ENCODE results near the gene PRKCE. TPM values are rescaled to one million over a fixed set of nuclear protein-coding genes. Genes with fewer than 3 reads are reported as not detected.

The PRKCE gene
- total and polyA plus RNA-seq, 2 donors (not counting 3 experiments of a cell fraction or from before 2014, with no cell fraction given), result 27.9 to 33.9 TPM

- dilution Hi-C loops (cut with MboI; ENCODE audit: extremely low pct_ligation_motif_present, low sequenced_read_pairs) (no loop called here), intact Hi-C loops (cut with micrococcal nuclease) (no loop called here)
- Histone ChIP-seq H3K9me3 (replicated peaks; ENCODE audit: control insufficient read depth, insufficient read depth, low read length) (no peaks in the 10 kb centered on the region), H3K9me1 (replicated peaks; ENCODE audit: control insufficient read depth, extremely low read depth, insufficient read depth, low read length) (no peaks in the 10 kb centered on the region), H3K27me3 (ENCODE audit: control insufficient read depth in 2 of 2, insufficient read depth in 2 of 2, low read length in 2 of 2) (no peaks in the 10 kb centered on the region), H4K20me1 (replicated peaks; ENCODE audit: control insufficient read depth, extremely low read depth, insufficient read depth, low read length) (no peaks in the 10 kb centered on the region), H2AFZ (ENCODE audit: low read depth, low read length) (no peak overlapping the region), H3K4me2 (ENCODE audit: insufficient read depth, low read length) (no peak overlapping the region), H3K4me3 (replicated peaks in 1 of 3; ENCODE audit: insufficient read depth in 1 of 3, low read depth in 1 of 3, low read length in 3 of 3) (no peak overlapping the region), H3K27ac (ENCODE audit: insufficient read depth, low read depth, low read length) (no peak overlapping the region), H3K36me3 (ENCODE audit: control insufficient read depth in 2 of 2, extremely low read depth in 1 of 2, insufficient read depth in 2 of 2, low read length in 2 of 2) (no peaks in the 10 kb centered on the region), H3K79me2 (ENCODE audit: control insufficient read depth, insufficient read depth, low read length) (no peaks in the 10 kb centered on the region), H3K4me1 (ENCODE audit: control insufficient read depth, extremely low read depth, insufficient read depth, low read length) (peaks cover 23% of the 10 kb centered on the region), H3K9ac (replicated peaks; ENCODE audit: extremely low read depth, insufficient read depth, low read length) (no peak overlapping the region)
- CTCF ChIA-PET, result interaction anchor here (0.9 kb wide), 1 partner anchor 335 kb away, joined by 3 read pairs; no protein-coding TSS in a partner anchor
- FAIRE-seq (no peak), DNase-seq (ENCODE audit: low read depth, low spot score) (no peak)
- no TSS peak for BruUV-seq (replicated peaks)
- TF ChIP-seq EZH2 (IDR thresholded peaks at IDR 0.05; ENCODE audit: borderline replicate concordance, low read depth, low read length, severe bottlenecking) (no peak), POLR2AphosphoS5 (IDR thresholded peaks at IDR 0.05; ENCODE audit: insufficient read depth, low read depth, low read length) (no peak), MYC (IDR thresholded peaks at IDR 0.05; ENCODE audit: low read depth, low read length) (no peak), JUN (IDR thresholded peaks at IDR 0.05; ENCODE audit: borderline replicate concordance, insufficient read depth, insufficient read length, low read depth) (no peak), POLR2A (IDR thresholded peaks at IDR 0.05; ENCODE audit: low read depth, low read length) (no peak), CTCF (IDR thresholded peaks at IDR 0.05; ENCODE audit: extremely low read depth in 1 of 2, insufficient read depth in 1 of 2, low read depth in 1 of 2, low read length in 2 of 2) (no peak), MAX (IDR thresholded peaks at IDR 0.05; ENCODE audit: insufficient read depth, insufficient read length) (no peak), FOS (IDR thresholded peaks at IDR 0.05; ENCODE audit: borderline replicate concordance, insufficient read depth, low read length) (no peak), GATA2 (IDR thresholded peaks at IDR 0.05; ENCODE audit: insufficient read depth, insufficient read length, low read depth, low read length) (no peak)
- POLR2A ChIA-PET, result no interaction called here
Observed at GRCh38 chr2:46032996-46033395, 381.5 kb downstream of the PRKCE start.
